H1 (cell line): ENCODE results near the gene TP53I13. TPM values are rescaled to one million over a fixed set of nuclear protein-coding genes. Genes with fewer than 3 reads are reported as not detected.
A peak's percentile ranks its signal among the peaks of the same experiment; 100 is the strongest.

Source experiments
- CHD7 ChIP-seq: fragments of 300-600 bp; sonication (generic); IDR thresholded peaks from 2 replicates; pipeline ENCODE4 v1.7.1; 2012; ENCODE audit warnings: low read length, moderate library complexity, mild to moderate bottlenecking, inconsistent platforms; ENCODE audit not compliant: insufficient replicate concordance
- CTCF ChIP-seq, 3 experiments: IDR thresholded peaks; 1 replicate in 2 of 3; 2 replicates in 1 of 3; pipeline versions ENCODE4 v1.5.1 to v1.6.1; 2011; ENCODE audit warnings: low read length in 3 of 3, mild to moderate bottlenecking in 3 of 3, inconsistent platforms in 2 of 3, low read depth in 1 of 3, moderate library complexity in 1 of 3; ENCODE audit not compliant: insufficient read depth in 1 of 3; ENCODE audit errors: control extremely low read depth in 1 of 3
- GABPA ChIP-seq: IDR thresholded peaks from 2 replicates; pipeline ENCODE4 v1.6.1; 2011; ENCODE audit warnings: mild to moderate bottlenecking, low read length, moderate library complexity, borderline replicate concordance; ENCODE audit not compliant: insufficient read depth
- KDM5A ChIP-seq: fragments of 200-600 bp; IDR thresholded peaks from 2 replicates; pipeline ENCODE4 v1.7.1; 2012; ENCODE audit warnings: mild to moderate bottlenecking, low read length, inconsistent platforms, mixed read lengths
- PHF8 ChIP-seq: fragments of 200-600 bp; sonication (generic); conservative IDR thresholded peaks from 2 replicates; pipeline ENCODE4 v1.7.1; 2012; ENCODE audit warnings: low read depth, mild to moderate bottlenecking, inconsistent platforms, low read length, moderate library complexity
- RXRA ChIP-seq: IDR thresholded peaks from 2 replicates; pipeline ENCODE4 v1.6.1; 2011; ENCODE audit warnings: low read depth, mild to moderate bottlenecking, low read length, moderate library complexity; ENCODE audit not compliant: insufficient read depth
- SP4 ChIP-seq: IDR thresholded peaks from 2 replicates; pipeline ENCODE4 v1.6.1; 2012; ENCODE audit warnings: low read length, inconsistent platforms
- polyA plus RNA-seq, 7 experiments: library from polyadenylated mRNA; depleted of rRNA in 3 of 7; stranded (reverse) in 5 of 7; unstranded in 2 of 7; fragments of >200 nt in 5 of 7; fragments of 200-250 nt in 2 of 7; gene quantifications; 1 replicate in 5 of 7; 2 replicates in 1 of 7; 4 replicates in 1 of 7; pipeline versions ENCODE4 v1.2.1 to v1.2.3, GENCODE V29; 2011 to 2013; ENCODE audit warnings: missing spikeins in 2 of 7, mixed read lengths in 2 of 7
- total RNA-seq: library from RNA; stranded (reverse); fragmentation: NEBNext Ultra II Directional; extraction: Animal tissue kit (Norgen Biotek cat#: 25700); gene quantifications from 2 replicates; pipeline ENCODE4 v1.2.1, GENCODE V29; 2021

The TP53I13 gene
- total and polyA plus RNA-seq, 2 of the 8 experiments (the other 6 are each of a cell fraction or from before 2014, with no cell fraction given): 22.4 to 35.7 TPM

DNA sequence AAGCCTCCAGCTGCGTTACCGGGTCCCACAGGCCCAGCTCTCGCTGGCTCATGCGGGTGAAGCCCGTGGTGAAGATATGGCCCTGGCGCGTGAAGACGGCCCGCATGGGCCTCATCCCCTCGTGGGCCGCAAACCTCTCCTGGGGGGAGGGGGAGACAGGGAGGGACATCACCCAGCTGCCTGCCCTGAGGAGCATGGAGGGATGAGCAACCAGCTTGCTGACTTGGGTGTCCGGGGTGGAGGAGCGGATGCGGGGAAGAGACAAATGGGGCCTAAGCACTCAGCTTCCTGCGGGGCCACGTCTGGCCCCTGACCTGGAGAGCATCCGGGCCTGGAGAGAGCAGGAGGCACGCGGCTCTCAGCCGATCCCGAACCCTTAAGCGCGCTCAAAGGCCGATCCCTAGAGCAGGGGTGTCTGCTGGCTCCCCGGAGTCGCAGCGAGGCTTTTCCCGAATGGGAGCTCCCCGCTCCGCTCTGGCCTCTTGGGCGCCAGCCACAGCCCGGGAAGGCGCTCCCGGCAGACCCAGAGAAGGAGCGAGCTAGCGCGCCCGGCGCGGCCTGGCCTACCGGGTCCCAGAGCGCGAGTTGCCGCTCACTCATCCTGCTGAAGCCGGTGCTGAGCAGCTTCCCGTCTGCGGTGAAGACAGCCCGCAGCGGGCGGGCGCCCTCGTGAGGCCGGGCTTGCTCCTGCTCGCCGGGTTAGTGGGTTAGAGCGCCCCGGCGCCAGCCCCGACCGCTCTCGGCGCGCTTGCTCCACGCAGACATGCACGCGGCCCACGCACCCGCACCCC, 49.2 kb downstream of the TP53I13 start (continued):
- TF ChIP-seq KDM5A (no peak), RXRA (no peak), PHF8 (0 out of 2 replicates have a peak, but pooled peaks have one; percentile 8), CTCF (IDR thresholded peaks at IDR 0.05; ENCODE audit: control extremely low read depth in 1 of 3, insufficient read depth in 1 of 3, low read depth in 1 of 3, low read length in 3 of 3) (peak; percentile 79 to 91 (median 81)), SP4 (no peak; the same call in 1 of the 2 replicates), CHD7 (no peak), GABPA (peak; percentile 69; the same call in 1 of the 2 replicates)
